Inflammatory macrophage treated with lipopolysaccharide for 1 hour (primary cell): ENCODE data around the gene EIF4A2.
"Not testable (repeated sequence)": the region's sequence is repeated elsewhere in the genome, so short reads cannot be mapped to it uniquely, and the experiment has no call there.

Experiments used
- DNase-seq, 2 donors: peaks; one replicate each; pipeline ENCODE4 v3.0.0-alpha.2; 2020 to 2022

EIF4A2 gene

GRCh38 chr3:186822388-186822759, 39.0 kb downstream of the EIF4A2 start:
- DNase-seq, result not testable (repeated sequence)

- DNase-seq, result no peak
Observed at GRCh38 chr3:186823386-186823785, 40.0 kb downstream of the EIF4A2 start.

GRCh38 chr3:186824430-186825139, 41.2 kb downstream of the EIF4A2 start:
- no peak for DNase-seq

DNA sequence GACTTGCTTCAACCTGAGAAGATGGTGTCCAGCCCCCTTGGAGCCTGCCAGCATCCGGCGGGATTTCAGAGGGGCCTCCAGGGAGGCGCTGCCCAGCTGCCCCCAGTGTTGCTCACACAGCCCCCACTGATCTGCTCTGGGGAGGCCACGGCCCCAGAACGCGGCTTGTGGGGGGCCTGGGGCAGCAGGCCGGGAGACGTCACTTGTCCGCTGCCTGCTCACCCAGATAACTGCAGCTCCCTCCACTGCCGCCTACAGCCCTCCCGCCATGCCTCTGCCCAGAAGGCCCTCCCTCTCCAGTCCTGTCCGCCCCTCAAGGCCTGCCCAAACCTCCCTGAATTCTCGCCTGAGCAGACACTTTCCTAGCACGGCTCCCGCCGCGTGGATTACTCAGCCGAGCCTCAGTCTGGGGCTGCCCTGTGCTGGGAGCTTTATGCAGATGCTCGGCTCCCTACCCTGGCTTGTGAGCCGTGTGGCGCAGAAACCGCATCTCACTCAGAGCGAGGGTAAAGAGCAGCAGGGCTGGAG, 42.0 kb downstream of the EIF4A2 start:
- no peak for DNase-seq

DNA sequence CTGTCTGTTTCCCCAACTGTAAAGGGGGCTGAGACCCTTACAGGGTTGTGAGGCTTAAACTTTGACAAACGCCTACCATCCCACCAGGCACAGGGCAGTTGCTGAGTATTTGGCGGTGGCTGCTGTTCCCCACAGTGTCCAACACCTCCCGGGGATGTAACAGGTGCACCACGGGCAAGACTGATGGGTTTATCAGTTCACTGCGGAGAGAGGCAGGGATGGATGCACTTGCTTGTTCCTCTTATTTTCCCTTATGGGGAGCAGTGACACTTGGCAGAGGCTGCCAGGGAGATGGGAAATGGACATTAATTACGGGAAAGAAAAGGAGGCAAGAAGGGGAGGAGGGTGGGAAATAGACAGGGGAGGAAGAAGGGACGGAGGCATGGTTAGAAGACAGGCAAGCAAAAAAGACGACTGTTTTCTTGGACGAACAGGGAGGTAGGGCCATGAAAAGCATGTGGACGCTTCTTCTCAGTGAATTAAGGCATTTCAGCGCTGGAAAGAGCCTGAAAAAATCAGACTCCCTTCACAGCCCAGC, 42.6 kb downstream of the EIF4A2 start:
- no peak for DNase-seq

- DNase-seq, result no peak
Observed at GRCh38 chr3:186826410-186826975, 43.1 kb downstream of the EIF4A2 start.

DNA sequence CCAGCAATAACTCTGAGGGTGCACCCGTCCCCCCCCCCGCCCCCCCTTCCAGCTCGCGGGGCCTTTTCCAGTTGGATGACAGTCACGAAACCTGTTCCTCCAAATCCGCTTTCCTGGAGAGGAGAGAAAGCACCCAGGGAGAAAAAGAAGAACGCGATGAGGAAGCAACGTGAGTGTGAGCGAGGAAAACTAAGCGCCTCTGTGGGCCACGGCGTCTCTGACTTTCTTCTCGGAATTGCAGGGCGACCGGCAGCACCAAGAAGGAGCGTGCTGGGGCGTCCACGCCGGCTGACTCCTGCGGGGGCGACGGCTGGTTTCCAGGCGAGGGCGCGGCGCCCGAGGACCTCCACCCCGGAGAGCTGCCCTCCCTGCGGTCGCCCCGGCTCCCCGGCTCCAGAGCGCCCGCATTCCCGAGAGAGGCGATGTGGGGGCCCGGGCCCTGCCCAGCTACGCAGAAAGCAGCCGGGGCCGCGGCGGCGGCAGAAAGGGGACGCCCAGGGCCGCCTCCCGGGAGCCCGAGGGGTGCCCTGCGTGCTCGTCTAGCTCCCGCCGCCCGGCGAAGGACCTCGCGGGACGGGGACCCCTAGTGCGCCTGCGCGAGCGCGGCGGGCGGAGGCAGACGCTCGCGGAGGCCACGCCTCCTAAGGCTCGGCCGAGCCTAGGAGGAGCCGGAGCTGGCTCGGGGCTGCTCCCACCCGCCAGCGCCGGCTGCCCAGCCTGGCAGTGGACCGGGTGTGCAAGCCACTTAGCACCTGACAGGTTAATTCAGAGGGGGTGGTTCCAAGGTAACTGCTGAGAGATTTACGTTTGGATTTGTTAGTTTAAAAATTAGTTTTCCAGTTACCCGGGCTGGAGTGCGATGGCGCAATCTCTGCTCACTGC, 43.8 kb downstream of the EIF4A2 start:
- peak; percentile 84 to 91 for DNase-seq

- DNase-seq, result no peak
Observed at GRCh38 chr3:186828340-186828739, 45.0 kb downstream of the EIF4A2 start.

DNA sequence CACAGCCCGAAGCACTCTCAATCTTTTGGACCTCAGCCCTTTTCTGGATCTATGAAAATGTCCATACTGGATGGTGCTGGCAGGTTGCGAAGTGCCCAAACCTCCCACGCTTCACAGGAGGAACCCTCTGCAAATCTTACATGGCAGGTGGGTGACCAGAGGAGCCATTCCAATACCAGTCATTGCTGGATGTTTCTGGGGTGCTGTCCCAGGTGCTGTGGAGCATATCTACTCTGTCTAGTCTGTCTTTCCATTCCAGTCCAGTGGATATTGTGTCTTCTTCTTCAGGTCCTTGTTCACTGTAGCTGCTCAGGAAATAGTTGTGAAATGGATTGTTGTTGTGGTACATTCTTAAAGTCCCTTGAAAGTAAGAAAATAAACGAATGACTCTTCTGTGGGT, 48.4 kb downstream of the EIF4A2 start:
- DNase-seq, result no peak

DNA sequence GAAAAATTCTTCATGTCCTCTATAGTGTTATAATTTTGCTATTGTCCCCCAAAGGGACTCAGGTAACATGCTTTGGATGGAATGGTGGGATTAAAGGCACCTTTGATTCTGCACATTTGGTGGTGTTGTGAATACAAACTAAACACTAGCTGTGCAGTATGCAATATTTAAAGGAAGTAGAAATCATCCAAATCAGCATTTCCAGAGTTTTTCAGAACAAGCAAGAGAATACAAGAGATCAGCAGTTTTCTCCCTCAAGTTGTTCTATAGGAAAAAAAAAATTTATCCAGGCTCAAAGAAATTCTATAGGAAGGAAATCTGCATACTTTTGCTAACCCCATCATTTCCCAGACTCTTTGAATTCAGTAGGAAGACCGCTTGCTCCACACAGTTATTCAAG, 48.9 kb downstream of the EIF4A2 start:
- no peak for DNase-seq
